K562 (cell line): Measurements from ENCODE around the gene BCAS1. TPM values are rescaled to one million over a fixed set of nuclear protein-coding genes. Genes with fewer than 3 reads are reported as not detected.
A peak's percentile ranks its signal among the peaks of the same experiment; 100 is the strongest.

Experiments
- ATAC-seq: fragments of 200-7000 bp; cut with Tn5 transposase; 3 replicates; pipeline ENCODE4 v1.9.1; 2020; ENCODE audit warnings: moderate library complexity
- BruUV-seq: library from RNA; stranded (reverse); fragments of 400-500 nt; replicated peaks from 2 replicates; lab custom pipeline; 2021; lab: Mats Ljungman, UMichigan
- CTCF ChIA-PET: fragments of 300-600 bp; formaldehyde crosslinking; extraction: SDS; loops from one replicate; lab custom pipeline; 2021; ENCODE audit warnings: low intra/inter-chr PET ratio; lab: Yijun Ruan, JAX
- POLR2A ChIA-PET: fragments of 300-600, 350-650 bp; sonication (Branson Sonifier 250); formaldehyde crosslinking; extraction: SDS; loops from one replicate; lab custom pipeline; 2021; ENCODE audit warnings: antibody characterized with exemption, inconsistent platforms; lab: Yijun Ruan, JAX
- DNase-seq, 4 experiments: peaks; one replicate each; pipeline versions ENCODE4 v3.0.0 to v3.0.0-alpha.2; 2011 to 2018; ENCODE audit warnings: low spot score in 3 of 4, mixed read lengths in 3 of 4; ENCODE audit errors: extremely low read depth in 1 of 4
- FAIRE-seq: peaks from 2 replicates; lab custom pipeline; 2011; peaks lifted over from hg19 to GRCh38; lab: Jason Lieb, UNC
- H2AFZ ChIP-seq: 2 replicates; pipeline ENCODE4 v1.6.0; 2011; ENCODE audit warnings: low read depth, low read length, control low read depth, inconsistent platforms
- H3K27ac ChIP-seq: fragments of 200-600 bp; 3 replicates; pipeline ENCODE4 v1.8.0; 2011; ENCODE audit warnings: low read depth, mild to moderate bottlenecking, control low read depth, inconsistent platforms, low read length, moderate library complexity, mixed read lengths; ENCODE audit errors: extremely low read depth
- H3K27me3 ChIP-seq, 2 experiments: fragments of 300-600 bp in 1 of 2; 2 replicates in 1 of 2; 3 replicates in 1 of 2; pipeline versions ENCODE4 v1.6.0 to v1.8.0; 2011; ENCODE audit warnings: inconsistent platforms in 2 of 2, low read length in 2 of 2, mild to moderate bottlenecking in 1 of 2, mixed read lengths in 1 of 2, moderate library complexity in 1 of 2; ENCODE audit not compliant: control insufficient read depth in 2 of 2, insufficient read depth in 2 of 2
- H3K36me3 ChIP-seq: fragments of 300-600 bp; 3 replicates; pipeline ENCODE4 v1.8.0; 2011; ENCODE audit warnings: mild to moderate bottlenecking, low read length, inconsistent platforms; ENCODE audit not compliant: control insufficient read depth, insufficient read depth
- H3K4me1 ChIP-seq, 2 experiments: fragments of 200-600 bp in 1 of 2; replicated peaks in 1 of 2; 2 replicates in 1 of 2; 3 replicates in 1 of 2; pipeline versions ENCODE4 v1.5.1 to v1.8.0; 2011; ENCODE audit warnings: inconsistent platforms in 2 of 2, low read length in 2 of 2, mild to moderate bottlenecking in 1 of 2, mixed read lengths in 1 of 2, moderate library complexity in 1 of 2; ENCODE audit not compliant: control insufficient read depth in 2 of 2, insufficient read depth in 2 of 2
- H3K4me2 ChIP-seq: 2 replicates; pipeline ENCODE4 v1.6.1; 2011; ENCODE audit warnings: low read length, control low read depth, inconsistent platforms, mixed read lengths; ENCODE audit not compliant: insufficient read depth
- H3K4me3 ChIP-seq: fragments of 200-600 bp; sonication (generic), shearing (Covaris generic); 2 replicates; pipeline ENCODE4 v1.5.1; 2016; ENCODE audit warnings: control low read depth, inconsistent platforms
- H3K79me2 ChIP-seq: fragments of 200-600 bp; 3 replicates; pipeline ENCODE4 v1.8.0; 2011; ENCODE audit warnings: low read length, inconsistent platforms; ENCODE audit not compliant: control insufficient read depth, insufficient read depth
- H3K9ac ChIP-seq, 2 experiments: 2 replicates each; pipeline versions ENCODE4 v1.6.0 to v1.6.1; 2011; ENCODE audit warnings: low read depth in 2 of 2, low read length in 2 of 2, control low read depth in 1 of 2, inconsistent platforms in 1 of 2, mild to moderate bottlenecking in 1 of 2, mixed read lengths in 1 of 2; ENCODE audit not compliant: insufficient read depth in 1 of 2
- H3K9me1 ChIP-seq: one replicate; pipeline ENCODE4 v1.6.0; 2011; ENCODE audit warnings: inconsistent platforms, mild to moderate bottlenecking, low read length, moderate library complexity; ENCODE audit not compliant: control insufficient read depth, insufficient read depth
- H3K9me3 ChIP-seq: replicated peaks from 2 replicates; pipeline ENCODE4 v1.5.1; 2011; ENCODE audit warnings: low read depth, low read length, inconsistent platforms; ENCODE audit not compliant: control insufficient read depth, insufficient read depth
- H4K20me1 ChIP-seq: replicated peaks from 2 replicates; pipeline ENCODE4 v1.6.1; 2011; ENCODE audit warnings: low read length, inconsistent platforms, mixed read lengths; ENCODE audit not compliant: control insufficient read depth, insufficient read depth
- WGBS: fragments of 100-300 bp; shearing (Covaris generic); methylation state at CpG from one replicate; pipeline ENCODE4 v1.1.6; 2016; ENCODE audit warnings: low coverage, mixed read lengths; ENCODE audit not compliant: insufficient coverage; ENCODE audit errors: missing lambda C conversion rate; 5-methylcytosine and 5-hydroxymethylcytosine counted together
- in situ Hi-C: fragments of 300-500 bp; cut with MboI; formaldehyde crosslinking; loops from 4 replicates; pipeline ENCODE4 v1.15.0; 2018; ENCODE audit warnings: inconsistent platforms, mixed read lengths
- intact Hi-C: fragments of 100-400 bp; cut with micrococcal nuclease; formaldehyde crosslinking; loops from 2 replicates; pipeline ENCODE4 v1.14.2; 2022
- polyA plus RNA-seq, 8 experiments: library from polyadenylated mRNA; depleted of rRNA in 4 of 8; stranded (reverse) in 5 of 8; unstranded in 3 of 8; fragments of >200 nt; fragmentation: Nextera tagmentation in 2 of 8; fragmentation: Illumina TruSeq in 1 of 8; extraction: Ambion mirVana in 2 of 8; extraction: Trizol in 1 of 8; gene quantifications; 2 replicates each; pipeline versions ENCODE4 v1.2.1 to v1.2.3, GENCODE V29; 2011 to 2014; ENCODE audit warnings: inconsistent platforms in 1 of 8, missing spikeins in 1 of 8
- total RNA-seq, 7 experiments: library from RNA; depleted of rRNA in 6 of 7; stranded (reverse); fragments of >200 nt in 6 of 7; fragmentation: Illumina TruSeq in 2 of 7; extraction: Trizol in 2 of 7; gene quantifications; 2 replicates each; pipeline versions ENCODE4 v1.2.1 to v1.2.3, GENCODE V29; 2011 to 2021; ENCODE audit warnings: low replicate concordance in 1 of 7
- TF ChIP-seq, protein P1 (sequence below), 3 experiments: fragments of 200-800 bp in 1 of 3; fragments of 250-450 bp in 1 of 3; fragments of 450-650 bp in 1 of 3; sonication (Bioruptor Pico) in 1 of 3; sonication (Bioruptor generic) in 1 of 3; formaldehyde crosslinking in 1 of 3; IDR thresholded peaks; 2 replicates each; pipeline versions ENCODE4 v1.6.1 to v1.8.0; 2016 to 2022; ENCODE audit warnings: mild to moderate bottlenecking in 2 of 3, missing genetic modification characterization in 2 of 3, missing compliant biosample characterization in 1 of 3, moderate library complexity in 1 of 3
- TF ChIP-seq, protein P2 (sequence below): fragments of 450-650 bp; formaldehyde crosslinking; IDR thresholded peaks from 2 replicates; pipeline ENCODE4 v1.4.0; 2022; ENCODE audit warnings: missing genetic modification characterization

BCAS1 gene
- total and polyA plus RNA-seq, 9 of the 15 experiments (the other 6 are each of a cell fraction or from before 2014, with no cell fraction given) = 0.18 to 2.3 (median 0.93) TPM

DNA sequence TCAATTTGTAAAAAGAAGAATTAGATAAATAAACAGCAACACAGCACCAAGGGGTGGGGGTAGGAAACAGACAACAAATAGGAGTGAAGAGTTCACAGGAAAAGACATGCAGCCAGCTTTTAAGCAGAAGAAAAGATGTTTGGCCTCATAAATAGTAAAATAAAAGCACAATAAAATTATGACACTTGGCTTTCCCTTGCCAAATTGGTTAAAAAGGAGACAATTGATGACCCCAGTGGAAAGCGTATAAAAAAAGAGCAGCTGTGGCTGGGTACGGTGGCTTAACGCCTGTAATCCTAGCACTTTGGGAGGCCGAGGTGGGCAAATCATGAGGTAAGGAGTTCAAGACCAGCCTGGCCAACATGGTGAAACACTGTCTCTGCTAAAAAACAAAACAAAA is 29.1 kb downstream of the BCAS1 start:
- Histone ChIP-seq H4K20me1 (no peaks in the 10 kb centered on the region), H3K9me1 (no peaks in the 10 kb centered on the region), H3K4me3 (no peak overlapping the region), H3K4me1 (peaks cover 0 to 11% of the 10 kb centered on the region in 2 experiments; a peak in 2 of 5 replicates), H3K79me2 (no peaks in the 10 kb centered on the region), H3K9me3 (peaks cover 3% of the 10 kb centered on the region), H3K27ac (no peak overlapping the region), H3K9ac (no peak overlapping the region), H3K27me3 (no peaks in the 10 kb centered on the region)
- ATAC-seq (no peak), FAIRE-seq (no peak), DNase-seq (no peak)
- intact Hi-C loops = no loop called here
- no TSS peak for BruUV-seq
- TF ChIP-seq, protein P1, sequence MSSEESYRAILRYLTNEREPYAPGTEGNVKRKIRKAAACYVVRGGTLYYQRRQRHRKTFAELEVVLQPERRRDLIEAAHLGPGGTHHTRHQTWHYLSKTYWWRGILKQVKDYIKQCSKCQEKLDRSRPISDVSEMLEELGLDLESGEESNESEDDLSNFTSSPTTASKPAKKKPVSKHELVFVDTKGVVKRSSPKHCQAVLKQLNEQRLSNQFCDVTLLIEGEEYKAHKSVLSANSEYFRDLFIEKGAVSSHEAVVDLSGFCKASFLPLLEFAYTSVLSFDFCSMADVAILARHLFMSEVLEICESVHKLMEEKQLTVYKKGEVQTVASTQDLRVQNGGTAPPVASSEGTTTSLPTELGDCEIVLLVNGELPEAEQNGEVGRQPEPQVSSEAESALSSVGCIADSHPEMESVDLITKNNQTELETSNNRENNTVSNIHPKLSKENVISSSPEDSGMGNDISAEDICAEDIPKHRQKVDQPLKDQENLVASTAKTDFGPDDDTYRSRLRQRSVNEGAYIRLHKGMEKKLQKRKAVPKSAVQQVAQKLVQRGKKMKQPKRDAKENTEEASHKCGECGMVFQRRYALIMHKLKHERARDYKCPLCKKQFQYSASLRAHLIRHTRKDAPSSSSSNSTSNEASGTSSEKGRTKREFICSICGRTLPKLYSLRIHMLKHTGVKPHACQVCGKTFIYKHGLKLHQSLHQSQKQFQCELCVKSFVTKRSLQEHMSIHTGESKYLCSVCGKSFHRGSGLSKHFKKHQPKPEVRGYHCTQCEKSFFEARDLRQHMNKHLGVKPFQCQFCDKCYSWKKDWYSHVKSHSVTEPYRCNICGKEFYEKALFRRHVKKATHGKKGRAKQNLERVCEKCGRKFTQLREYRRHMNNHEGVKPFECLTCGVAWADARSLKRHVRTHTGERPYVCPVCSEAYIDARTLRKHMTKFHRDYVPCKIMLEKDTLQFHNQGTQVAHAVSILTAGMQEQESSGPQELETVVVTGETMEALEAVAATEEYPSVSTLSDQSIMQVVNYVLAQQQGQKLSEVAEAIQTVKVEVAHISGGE (CRISPR knock-in tag; IDR thresholded peaks at IDR 0.05) = peak in 1 of 3 experiments; percentile 65; a peak in 2 of 6 replicates
- TF ChIP-seq, protein P2, sequence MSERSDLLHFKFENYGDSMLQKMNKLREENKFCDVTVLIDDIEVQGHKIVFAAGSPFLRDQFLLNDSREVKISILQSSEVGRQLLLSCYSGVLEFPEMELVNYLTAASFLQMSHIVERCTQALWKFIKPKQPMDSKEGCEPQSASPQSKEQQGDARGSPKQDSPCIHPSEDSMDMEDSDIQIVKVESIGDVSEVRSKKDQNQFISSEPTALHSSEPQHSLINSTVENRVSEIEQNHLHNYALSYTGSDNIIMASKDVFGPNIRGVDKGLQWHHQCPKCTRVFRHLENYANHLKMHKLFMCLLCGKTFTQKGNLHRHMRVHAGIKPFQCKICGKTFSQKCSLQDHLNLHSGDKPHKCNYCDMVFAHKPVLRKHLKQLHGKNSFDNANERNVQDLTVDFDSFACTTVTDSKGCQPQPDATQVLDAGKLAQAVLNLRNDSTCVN (CRISPR knock-in tag) = no peak
- TF ChIP-seq, all 486 proteins: peak for 1
- ChIA-PET POLR2A (no interaction called here), CTCF (no interaction called here)
- in situ Hi-C loops = no loop called here
- H2AFZ ChIP-seq = no peak overlapping the region
- WGBS = 70% methylated on average over 4 of the region's 4 CpGs
- no peaks in the 10 kb centered on the region for H3K36me3 ChIP-seq
- no peak overlapping the region for H3K4me2 ChIP-seq
